Measurements from ENCODE around the gene WDR45.

DNA sequence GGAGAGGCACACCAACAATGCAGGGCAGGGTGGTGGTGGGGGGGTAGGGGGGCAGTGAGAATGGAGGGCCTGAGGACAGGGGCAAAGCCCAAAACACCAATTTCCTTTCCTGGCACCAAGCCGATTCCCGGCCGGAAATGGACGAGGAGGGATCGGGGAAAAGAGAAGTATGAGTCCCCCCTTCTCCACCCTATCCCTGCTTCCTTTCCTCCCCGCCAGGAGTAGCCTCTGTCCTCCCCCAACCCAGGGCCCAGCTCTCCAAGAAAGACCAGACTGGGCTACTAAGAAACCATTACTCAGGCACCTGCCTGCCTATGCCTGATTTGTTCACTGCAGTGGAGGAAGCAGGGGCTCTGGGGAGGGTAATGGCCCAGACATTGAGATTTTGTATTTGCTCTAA lies 20.5 kb downstream of the WDR45 start:
- TF ChIP-seq, protein P1, sequence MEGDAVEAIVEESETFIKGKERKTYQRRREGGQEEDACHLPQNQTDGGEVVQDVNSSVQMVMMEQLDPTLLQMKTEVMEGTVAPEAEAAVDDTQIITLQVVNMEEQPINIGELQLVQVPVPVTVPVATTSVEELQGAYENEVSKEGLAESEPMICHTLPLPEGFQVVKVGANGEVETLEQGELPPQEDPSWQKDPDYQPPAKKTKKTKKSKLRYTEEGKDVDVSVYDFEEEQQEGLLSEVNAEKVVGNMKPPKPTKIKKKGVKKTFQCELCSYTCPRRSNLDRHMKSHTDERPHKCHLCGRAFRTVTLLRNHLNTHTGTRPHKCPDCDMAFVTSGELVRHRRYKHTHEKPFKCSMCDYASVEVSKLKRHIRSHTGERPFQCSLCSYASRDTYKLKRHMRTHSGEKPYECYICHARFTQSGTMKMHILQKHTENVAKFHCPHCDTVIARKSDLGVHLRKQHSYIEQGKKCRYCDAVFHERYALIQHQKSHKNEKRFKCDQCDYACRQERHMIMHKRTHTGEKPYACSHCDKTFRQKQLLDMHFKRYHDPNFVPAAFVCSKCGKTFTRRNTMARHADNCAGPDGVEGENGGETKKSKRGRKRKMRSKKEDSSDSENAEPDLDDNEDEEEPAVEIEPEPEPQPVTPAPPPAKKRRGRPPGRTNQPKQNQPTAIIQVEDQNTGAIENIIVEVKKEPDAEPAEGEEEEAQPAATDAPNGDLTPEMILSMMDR (conservative IDR thresholded peaks at IDR 0.05; ENCODE audit: low read length): no peak
- TF ChIP-seq EZH2phosphoT487 (IDR thresholded peaks at IDR 0.05; ENCODE audit: borderline replicate concordance, low read depth, low read length): no peak
